Measurements from ENCODE around the gene APOBEC3B. TPM values are rescaled to one million over a fixed set of nuclear protein-coding genes. Genes with fewer than 3 reads are reported as not detected.
"Not testable (repeated sequence)": the region's sequence is repeated elsewhere in the genome, so short reads cannot be mapped to it uniquely, and the experiment has no call there.

APOBEC3B gene
- total RNA-seq, 3 donors from 2014 or later: 0.33 to 2.2 TPM; not detected in 1

DNA sequence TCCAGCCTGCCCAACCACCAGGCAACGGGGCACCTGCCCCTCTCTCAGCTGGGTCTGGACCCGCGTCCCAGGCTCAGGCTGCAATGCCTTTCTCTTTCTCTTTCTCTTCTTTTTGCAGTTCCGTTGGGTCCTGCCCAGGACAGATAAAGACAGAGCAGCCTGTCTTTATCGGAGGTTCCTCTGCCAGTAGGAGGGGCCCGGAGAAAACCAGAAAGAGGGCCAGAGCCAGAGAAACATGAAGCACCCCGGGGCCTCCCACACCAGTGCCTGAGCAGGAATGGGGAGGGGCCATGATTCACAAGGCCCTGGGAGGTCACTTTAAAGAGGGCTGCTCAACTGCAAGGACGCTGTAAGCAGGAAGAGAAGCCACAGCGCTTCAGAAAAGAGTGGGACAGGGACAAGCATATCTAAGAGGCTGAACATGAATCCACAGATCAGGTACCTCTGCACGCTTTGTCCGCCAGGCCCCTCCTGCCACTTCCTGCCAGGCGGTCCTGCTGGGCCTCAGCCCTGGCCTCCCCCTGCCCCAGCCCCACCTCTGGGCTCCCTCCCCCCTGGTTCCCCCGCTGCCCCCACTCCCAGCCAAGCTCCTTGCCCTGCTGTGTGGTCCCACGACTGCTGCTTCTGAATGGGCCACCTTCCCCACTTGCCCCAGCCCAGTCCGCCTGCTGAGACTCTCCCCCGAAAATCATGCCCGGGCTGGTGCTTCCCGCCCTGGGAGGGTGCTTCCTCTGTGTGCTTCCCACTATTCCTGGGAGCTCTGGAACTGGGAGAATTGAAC lies 32.0 kb downstream of the APOBEC3B start, which contains the start of gene APOBEC3C:
APOBEC3C (plus strand) TSS at position 316 of the 781 bp plus-strand sequence; CDS start at position 422, 106 bp downstream.
- Histone ChIP-seq H3K4me3 (peak within 1 kb of the TSS; percentile 50 to 79 (median 59)), H3K36me3 (no peaks in the 10 kb centered on the region), H3K9me3 (no peaks in the 10 kb centered on the region), H3K4me1 (no peaks in the 10 kb centered on the region), H3K27me3 (no peaks in the 10 kb centered on the region), H3K27ac (peak within 1 kb of the TSS; percentile 86 to 97)
- intact Hi-C loops (cut with DNase I; ENCODE audit: low total_unique reads): no loop called here
- DNase-seq (ENCODE audit: low spot score in 2 of 2): peak; percentile 74
- TF ChIP-seq POLR2A (IDR thresholded peaks at IDR 0.05) (peak; percentile 54), POLR2AphosphoS5 (IDR thresholded peaks at IDR 0.05) (peak in 1 of 3 donors; percentile 46), CTCF (IDR thresholded peaks at IDR 0.05) (no peak)

DNA sequence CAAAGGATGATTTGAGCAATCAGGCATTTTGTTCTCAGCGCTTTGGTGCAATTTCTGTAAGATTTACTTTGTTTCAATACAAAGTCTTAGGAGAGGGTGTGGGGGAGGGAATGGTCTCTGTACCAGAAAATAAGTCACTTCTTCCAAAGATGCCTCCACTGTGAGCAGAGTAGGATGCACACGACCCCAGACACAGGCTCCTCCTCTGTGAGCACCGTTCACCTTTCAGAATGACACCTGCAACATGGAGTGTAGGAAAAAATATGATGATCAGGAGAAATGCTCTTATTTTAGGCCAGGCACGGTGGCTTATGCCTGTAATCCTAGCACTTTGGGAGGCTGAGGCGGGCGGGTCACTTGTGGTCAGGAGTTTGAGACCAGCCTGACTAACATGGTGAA lies 32.6 kb downstream of the APOBEC3B start:
- peak overlapping the region; percentile 86 to 97 for H3K27ac ChIP-seq
- intact Hi-C loops (cut with DNase I; ENCODE audit: low total_unique reads); H3K27me3 ChIP-seq: not testable (repeated sequence)

DNA sequence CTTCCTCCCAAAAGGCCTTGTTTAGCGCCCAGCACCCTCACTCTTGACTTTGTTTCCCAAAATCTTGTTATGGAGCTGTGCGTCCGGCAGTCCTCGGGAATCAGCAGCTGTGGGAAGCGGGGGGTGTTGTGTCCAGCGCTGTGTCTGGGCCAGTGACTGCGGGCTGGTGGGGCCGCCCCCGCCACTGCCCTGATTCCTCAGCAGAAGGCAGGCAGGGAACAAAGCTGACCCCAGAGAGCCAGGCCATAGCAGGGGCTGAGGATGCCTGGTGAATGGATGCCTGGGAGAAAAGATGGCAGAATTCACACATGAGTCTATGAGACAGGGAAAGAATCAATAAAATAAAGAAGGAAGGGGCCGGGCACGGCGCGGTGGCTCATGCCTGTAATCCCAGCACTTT lies 34.4 kb downstream of the APOBEC3B start:
- intact Hi-C loops (cut with DNase I; ENCODE audit: low total_unique reads): no loop called here
- no peak overlapping the region for H3K4me3 ChIP-seq
- no peaks in the 10 kb centered on the region for H3K27me3 ChIP-seq
- DNase-seq (ENCODE audit: low spot score in 2 of 2): no peak
- TF ChIP-seq CTCF (IDR thresholded peaks at IDR 0.05) (no peak), POLR2A (IDR thresholded peaks at IDR 0.05) (no peak), POLR2AphosphoS5 (IDR thresholded peaks at IDR 0.05) (no peak)
- H3K9me3 ChIP-seq: no peaks in the 10 kb centered on the region
- no peaks in the 10 kb centered on the region for H3K36me3 ChIP-seq
- no peaks in the 10 kb centered on the region for H3K4me1 ChIP-seq
- no peak overlapping the region for H3K27ac ChIP-seq

More for the DNA sequence above, 32.6 kb downstream of the APOBEC3B start:
- not testable (repeated sequence) for DNase-seq (ENCODE audit: low spot score in 2 of 2); H3K9me3 ChIP-seq; H3K36me3 ChIP-seq; H3K4me1 ChIP-seq
- peak overlapping the region; percentile 50 to 79 (median 59) for H3K4me3 ChIP-seq

DNA sequence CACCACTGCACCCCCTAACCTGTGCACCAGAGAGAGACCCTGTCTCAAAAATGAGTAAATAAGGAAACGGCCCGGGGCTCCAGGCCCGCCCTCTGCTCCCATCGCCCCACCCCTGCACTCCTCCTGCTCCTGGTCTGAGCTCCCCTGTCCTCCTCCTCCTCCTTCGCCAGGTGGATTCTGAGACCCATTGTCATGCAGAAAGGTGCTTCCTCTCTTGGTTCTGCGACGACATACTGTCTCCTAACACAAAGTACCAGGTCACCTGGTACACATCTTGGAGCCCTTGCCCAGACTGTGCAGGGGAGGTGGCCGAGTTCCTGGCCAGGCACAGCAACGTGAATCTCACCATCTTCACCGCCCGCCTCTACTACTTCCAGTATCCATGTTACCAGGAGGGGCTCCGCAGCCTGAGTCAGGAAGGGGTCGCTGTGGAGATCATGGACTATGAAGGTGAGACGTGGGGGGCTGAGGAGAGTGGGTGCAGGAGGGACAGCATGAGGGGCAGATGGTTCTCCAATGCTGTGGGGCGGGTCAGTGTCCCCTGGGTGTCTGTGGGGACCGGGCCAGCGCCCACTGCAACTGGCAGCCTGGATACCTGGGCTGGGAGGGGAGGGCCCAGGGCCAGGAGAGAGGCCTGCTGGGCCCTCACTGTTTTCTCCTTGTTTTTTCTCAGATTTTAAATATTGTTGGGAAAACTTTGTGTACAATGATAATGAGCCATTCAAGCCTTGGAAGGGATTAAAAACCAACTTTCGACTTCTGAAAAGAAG lies 35.6 kb downstream of the APOBEC3B start:
- intact Hi-C loops (cut with DNase I; ENCODE audit: low total_unique reads): no loop called here
- no peak overlapping the region for H3K27ac ChIP-seq
- TF ChIP-seq CTCF (IDR thresholded peaks at IDR 0.05): no peak
- TF ChIP-seq POLR2A (IDR thresholded peaks at IDR 0.05): no peak
- no peak for TF ChIP-seq POLR2AphosphoS5 (IDR thresholded peaks at IDR 0.05)
- no peaks in the 10 kb centered on the region for H3K36me3 ChIP-seq
- no peaks in the 10 kb centered on the region for H3K4me1 ChIP-seq
- H3K4me3 ChIP-seq: no peak overlapping the region
- no peaks in the 10 kb centered on the region for H3K9me3 ChIP-seq
- no peak for DNase-seq (ENCODE audit: low spot score in 2 of 2)
- no peaks in the 10 kb centered on the region for H3K27me3 ChIP-seq

DNA sequence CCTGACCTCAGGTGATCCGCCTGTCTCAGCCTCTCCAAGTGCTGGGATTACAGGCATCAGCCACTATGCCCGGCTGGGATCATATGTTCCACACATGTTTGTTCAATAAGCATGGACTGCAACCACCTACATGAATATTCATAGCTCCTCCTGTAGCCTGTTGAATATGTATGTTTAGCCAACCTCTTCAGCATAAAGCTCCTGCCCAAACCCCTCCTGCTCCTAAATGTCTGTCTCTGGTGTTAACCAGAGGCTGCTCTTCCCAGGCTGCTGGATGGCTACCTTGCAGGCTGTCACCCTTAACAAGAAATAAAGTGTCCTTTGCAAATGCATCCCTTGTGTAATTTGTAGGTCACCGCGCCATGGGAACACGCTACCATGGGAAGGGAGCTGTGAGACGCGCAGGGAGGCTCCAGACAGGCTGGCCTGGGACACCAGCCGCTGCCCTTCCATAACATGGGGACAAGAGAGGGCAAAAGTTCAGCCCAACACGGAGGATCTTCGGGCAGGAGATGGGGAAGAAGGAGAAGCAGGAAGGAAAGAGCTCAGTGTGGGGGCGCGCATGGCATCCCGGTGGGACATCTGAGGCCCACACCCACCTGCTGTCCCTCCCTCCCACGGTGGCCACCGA lies 38.0 kb downstream of the APOBEC3B start:
- H3K27ac ChIP-seq: peak overlapping the region; percentile 66 to 85
- intact Hi-C loops (cut with DNase I; ENCODE audit: low total_unique reads): not testable (repeated sequence)

More for the DNA sequence above, 38.0 kb downstream of the APOBEC3B start:
- peak overlapping the region; percentile 26 to 76 (median 52) for H3K4me3 ChIP-seq
- not testable (repeated sequence) for H3K4me1 ChIP-seq; DNase-seq (ENCODE audit: low spot score in 2 of 2); H3K27me3 ChIP-seq; H3K36me3 ChIP-seq; H3K9me3 ChIP-seq

Data from breast epithelium (tissue), 4 donors.